ENCODE data around the gene SORCS2. TPM values are rescaled to one million over a fixed set of nuclear protein-coding genes. Genes with fewer than 3 reads are reported as not detected.

The SORCS2 gene
- total RNA-seq, 4 donors from 2014 or later, result 1.1 to 2.5 (median 2.0) TPM

DNA sequence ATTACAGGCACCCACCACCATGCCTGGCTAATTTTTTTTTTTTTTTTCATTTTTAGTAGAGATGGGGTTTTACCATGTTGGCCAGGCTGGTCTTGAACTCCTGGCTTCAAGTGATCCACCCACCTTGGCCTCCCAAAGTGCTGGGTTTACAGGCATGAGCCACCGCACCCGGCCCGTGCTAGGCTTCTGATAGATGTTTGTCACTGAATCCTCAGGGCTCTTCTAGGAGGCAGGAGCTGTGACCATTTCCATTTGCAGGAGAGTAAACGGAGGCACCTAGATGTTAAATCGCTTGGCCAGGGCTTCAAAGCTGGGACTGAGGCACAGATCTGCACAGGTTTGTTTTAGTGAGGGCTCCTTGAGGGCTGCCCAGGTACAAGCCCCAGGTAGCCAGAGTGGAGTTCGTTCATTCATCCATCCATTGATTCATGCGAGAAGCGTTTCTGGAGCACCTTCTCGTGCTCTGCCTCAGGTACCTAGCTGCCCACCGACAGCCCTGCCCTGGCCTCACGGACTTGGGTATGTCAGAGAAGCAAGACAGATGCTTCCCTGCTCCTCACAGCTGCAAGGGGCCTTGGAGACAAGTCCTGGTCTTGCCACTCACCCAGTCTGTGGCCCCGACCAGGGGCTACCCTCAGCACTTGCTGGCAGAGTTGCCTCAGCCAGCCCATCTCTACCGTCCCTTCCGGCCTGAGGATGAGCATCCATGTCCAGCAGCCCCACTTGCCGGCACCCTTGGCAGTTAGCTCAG lies 136.0 kb downstream of the SORCS2 start:
- no peaks in the 10 kb centered on the region for H3K9me3 ChIP-seq
- H3K4me1 ChIP-seq, result peaks cover 0 to 18% (median 6%) of the 10 kb centered on the region in 3 donors
- DNase-seq, result no peak
- peaks cover 0 to 21% (median 0%) of the 10 kb centered on the region in 4 donors for H3K27me3 ChIP-seq
- intact Hi-C loops (cut with DNase I), result no loop called here
- TF ChIP-seq, protein P1, sequence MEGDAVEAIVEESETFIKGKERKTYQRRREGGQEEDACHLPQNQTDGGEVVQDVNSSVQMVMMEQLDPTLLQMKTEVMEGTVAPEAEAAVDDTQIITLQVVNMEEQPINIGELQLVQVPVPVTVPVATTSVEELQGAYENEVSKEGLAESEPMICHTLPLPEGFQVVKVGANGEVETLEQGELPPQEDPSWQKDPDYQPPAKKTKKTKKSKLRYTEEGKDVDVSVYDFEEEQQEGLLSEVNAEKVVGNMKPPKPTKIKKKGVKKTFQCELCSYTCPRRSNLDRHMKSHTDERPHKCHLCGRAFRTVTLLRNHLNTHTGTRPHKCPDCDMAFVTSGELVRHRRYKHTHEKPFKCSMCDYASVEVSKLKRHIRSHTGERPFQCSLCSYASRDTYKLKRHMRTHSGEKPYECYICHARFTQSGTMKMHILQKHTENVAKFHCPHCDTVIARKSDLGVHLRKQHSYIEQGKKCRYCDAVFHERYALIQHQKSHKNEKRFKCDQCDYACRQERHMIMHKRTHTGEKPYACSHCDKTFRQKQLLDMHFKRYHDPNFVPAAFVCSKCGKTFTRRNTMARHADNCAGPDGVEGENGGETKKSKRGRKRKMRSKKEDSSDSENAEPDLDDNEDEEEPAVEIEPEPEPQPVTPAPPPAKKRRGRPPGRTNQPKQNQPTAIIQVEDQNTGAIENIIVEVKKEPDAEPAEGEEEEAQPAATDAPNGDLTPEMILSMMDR (IDR thresholded peaks at IDR 0.05), result no peak
- TF ChIP-seq POLR2A (IDR thresholded peaks at IDR 0.05), result no peak
- H3K27ac ChIP-seq, result no peak overlapping the region
- 49 to 84% methylated on average over 3 to 6 of the region's 15 CpGs for WGBS, 2 donors
- no peak overlapping the region for H3K4me3 ChIP-seq
- no peaks in the 10 kb centered on the region for H3K36me3 ChIP-seq

DNA sequence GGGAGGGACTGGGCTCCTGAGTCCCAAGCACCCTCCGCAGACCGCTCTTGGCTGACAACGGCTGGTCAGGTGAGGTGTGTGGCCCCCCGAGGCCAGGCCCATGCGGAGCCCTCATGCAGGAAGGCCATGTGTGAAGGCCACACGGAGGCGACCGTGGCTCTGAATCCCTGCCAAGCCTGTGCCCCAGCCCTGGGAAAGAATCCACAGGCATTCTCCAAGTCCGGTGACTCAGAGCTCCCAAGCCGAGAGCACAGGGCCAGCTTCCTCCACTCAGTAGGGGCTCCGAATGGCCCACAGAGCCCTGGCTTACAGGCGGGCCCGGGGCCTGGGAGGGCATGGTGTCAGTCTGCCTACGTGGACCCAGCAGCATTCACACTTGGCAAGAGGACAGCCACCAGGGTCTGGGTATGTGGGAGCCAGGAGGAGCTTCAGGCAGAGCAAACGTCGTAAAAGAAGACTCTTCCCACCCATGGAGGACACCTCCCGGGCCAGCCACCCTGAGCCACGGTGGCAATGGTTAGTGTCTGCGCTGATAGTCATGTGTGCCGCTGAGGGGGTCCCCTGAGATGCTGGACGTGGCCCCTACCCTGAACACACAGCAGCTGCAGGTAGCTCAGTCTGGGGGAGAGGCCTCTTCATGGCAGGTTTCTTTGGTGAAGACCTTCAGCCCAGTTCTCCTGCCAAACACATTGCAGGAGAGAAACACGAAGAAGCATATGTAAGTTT lies 136.7 kb downstream of the SORCS2 start:
- intact Hi-C loops (cut with DNase I), result no loop called here
- Histone ChIP-seq H3K27me3 (peaks cover 0 to 18% (median 0%) of the 10 kb centered on the region in 4 donors), H3K4me3 (no peak overlapping the region), H3K9me3 (no peaks in the 10 kb centered on the region), H3K27ac (no peak overlapping the region), H3K4me1 (peaks cover 0 to 18% (median 6%) of the 10 kb centered on the region in 3 donors), H3K36me3 (no peaks in the 10 kb centered on the region)
- 77% methylated on average over 8 of the region's 22 CpGs; no CpG with 5 or more reads in 1 of the 2 donors for WGBS, 2 donors
- no peak for DNase-seq
- TF ChIP-seq, protein P1 (IDR thresholded peaks at IDR 0.05), result no peak
- TF ChIP-seq POLR2A (IDR thresholded peaks at IDR 0.05), result no peak

DNA sequence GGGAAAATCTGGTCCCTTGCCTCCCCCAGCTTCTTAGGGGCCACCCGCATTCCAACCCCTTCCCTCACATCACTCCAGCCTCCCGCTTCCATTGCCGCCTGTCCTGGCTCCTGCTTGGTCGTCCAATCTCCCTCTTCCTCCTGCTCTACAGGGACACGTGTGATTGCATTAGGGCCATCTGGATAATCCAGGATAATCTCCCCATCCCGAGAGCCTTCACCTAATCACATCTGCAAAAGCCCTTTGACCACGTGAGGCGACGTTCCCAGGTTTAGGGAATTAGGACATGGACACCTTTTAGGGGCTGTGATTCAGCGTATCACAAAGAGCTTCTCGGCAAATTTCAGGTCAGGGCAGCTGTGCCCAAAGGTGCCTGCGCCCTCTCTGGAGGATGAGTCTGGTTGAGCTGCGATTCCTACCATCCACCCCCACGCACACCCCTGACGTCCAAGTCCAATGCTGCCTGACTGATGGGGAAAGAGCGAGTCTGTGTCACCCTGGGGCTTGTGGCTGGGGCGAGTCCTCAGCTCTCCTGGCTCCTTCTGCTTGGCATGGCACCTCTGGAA lies 137.8 kb downstream of the SORCS2 start:
- intact Hi-C loops (cut with DNase I), result no loop called here
- Histone ChIP-seq H3K9me3 (no peaks in the 10 kb centered on the region), H3K27ac (no peak overlapping the region), H3K36me3 (no peaks in the 10 kb centered on the region), H3K27me3 (peaks cover 0 to 18% (median 0%) of the 10 kb centered on the region in 4 donors), H3K4me3 (no peak overlapping the region), H3K4me1 (peaks cover 2 to 25% (median 9%) of the 10 kb centered on the region in 3 donors)
- no peak for DNase-seq
- WGBS, 2 donors, result 81 to 87% methylated on average over 10 to 16 of the region's 17 CpGs
- TF ChIP-seq, protein P1 (IDR thresholded peaks at IDR 0.05), result no peak
- TF ChIP-seq POLR2A (IDR thresholded peaks at IDR 0.05), result no peak

DNA sequence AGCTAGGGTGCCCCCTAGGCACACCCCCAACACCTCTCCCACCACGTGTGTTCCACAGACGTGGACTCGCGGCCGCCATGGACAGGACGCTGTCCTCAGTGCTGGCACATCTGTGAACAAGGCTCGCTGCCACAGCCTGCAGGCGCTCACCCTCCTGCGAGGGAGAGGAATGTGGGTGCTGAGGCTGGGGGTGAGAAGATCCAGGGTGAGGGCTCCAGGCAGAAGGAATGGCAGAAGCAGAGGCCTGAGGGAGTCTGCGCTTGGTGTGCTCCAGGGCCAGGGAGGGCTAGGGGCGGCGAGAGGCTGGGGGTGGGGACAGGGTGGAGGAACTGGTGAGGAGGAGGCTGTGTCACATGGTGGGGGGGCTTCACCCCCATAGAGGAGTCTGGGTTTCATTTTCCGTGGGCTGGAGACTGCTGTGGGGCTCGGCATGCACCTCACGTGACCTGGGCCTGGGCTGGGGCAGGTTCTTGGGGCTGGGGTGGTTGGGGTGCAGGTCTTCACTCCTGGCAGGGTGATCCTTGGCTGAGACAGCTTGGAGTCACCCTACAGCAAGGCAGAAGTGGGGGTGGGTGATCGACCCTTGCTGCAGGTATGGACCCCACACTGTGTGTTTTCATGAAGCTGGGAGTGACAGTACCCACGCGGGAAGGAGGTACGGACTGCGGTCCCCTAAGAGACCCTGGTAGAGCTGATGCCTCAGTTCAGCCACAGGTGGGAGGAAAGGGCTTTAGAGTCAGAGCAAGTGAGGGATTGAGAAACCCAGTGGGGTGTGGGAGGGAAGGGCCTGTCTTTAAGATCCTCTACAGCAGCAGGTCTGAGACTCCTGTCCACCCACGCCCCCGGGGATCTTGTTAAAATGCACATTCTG lies 138.7 kb downstream of the SORCS2 start:
- H3K4me1 ChIP-seq, result peaks cover 8 to 34% (median 18%) of the 10 kb centered on the region in 3 donors
- WGBS, 2 donors, result 76 to 90% methylated on average over 4 to 8 of the region's 22 CpGs
- no peak for DNase-seq

More for the DNA sequence above, 138.7 kb downstream of the SORCS2 start:
- Histone ChIP-seq H3K9me3 (no peaks in the 10 kb centered on the region), H3K27ac (no peak overlapping the region), H3K4me3 (no peak overlapping the region), H3K27me3 (peaks cover 0 to 12% (median 0%) of the 10 kb centered on the region in 4 donors), H3K36me3 (no peaks in the 10 kb centered on the region)
- intact Hi-C loops (cut with DNase I), result no loop called here
- TF ChIP-seq POLR2A (IDR thresholded peaks at IDR 0.05), result no peak
- TF ChIP-seq, protein P1 (IDR thresholded peaks at IDR 0.05), result no peak

All from esophagus squamous epithelium (tissue), 5 donors.